ENCODE data around the gene RAP2B.
"Not testable (repeated sequence)": the region's sequence is repeated elsewhere in the genome, so short reads cannot be mapped to it uniquely, and the experiment has no call there.

RAP2B gene

DNA sequence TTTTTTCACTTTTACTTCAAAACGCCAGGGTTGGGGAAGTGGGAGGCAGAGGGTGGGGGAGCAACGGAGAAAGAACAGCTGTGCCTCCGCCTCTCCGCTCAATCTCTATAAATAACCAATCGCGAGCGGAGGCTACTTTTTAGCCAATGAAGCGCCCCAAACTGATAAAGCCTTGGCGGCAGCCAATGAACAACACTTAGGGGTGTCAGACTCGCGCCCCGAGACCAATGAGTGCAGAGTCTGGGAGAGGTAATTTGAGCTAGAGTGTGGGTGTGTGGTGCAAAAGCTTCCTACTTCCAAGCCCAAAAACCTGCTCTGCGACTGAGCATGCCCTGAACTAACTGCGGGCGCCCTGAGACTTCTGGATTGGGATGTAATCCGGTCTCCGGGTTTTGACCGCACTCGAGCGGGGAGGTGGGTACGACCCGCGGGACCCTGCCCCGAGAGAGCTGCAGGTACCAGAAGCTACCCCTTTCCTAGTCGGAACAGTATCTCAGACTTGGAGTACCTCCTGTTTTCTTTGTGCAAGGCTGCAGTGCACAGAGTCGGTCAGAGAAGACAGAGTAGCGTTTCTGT is 800 bp upstream of the RAP2B start:
- DNase-seq: peak; percentile 13

DNA sequence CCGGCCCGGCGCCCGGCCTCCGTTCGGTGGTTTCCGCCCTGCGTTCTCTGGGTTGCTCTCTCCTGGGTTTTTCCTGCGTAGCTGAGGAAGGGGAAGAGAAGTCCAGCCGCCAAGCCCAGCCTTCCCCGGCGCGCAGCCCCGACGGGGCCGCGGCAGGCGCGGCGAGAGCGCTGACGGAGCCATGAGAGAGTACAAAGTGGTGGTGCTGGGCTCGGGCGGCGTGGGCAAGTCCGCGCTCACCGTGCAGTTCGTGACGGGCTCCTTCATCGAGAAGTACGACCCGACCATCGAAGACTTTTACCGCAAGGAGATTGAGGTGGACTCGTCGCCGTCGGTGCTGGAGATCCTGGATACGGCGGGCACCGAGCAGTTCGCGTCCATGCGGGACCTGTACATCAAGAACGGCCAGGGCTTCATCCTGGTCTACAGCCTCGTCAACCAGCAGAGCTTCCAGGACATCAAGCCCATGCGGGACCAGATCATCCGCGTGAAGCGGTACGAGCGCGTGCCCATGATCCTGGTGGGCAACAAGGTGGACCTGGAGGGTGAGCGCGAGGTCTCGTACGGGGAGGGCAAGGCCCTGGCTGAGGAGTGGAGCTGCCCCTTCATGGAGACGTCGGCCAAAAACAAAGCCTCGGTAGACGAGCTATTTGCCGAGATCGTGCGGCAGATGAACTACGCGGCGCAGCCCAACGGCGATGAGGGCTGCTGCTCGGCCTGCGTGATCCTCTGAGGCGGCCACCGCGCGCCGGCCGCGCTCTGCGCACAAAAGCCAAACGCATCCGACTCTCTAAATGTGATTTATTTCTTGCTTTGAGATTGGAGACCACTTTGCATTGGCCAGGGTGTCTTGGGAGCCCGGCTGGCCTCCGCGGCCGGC is 727 bp downstream of the RAP2B start:
- DNase-seq: no peak

DNA sequence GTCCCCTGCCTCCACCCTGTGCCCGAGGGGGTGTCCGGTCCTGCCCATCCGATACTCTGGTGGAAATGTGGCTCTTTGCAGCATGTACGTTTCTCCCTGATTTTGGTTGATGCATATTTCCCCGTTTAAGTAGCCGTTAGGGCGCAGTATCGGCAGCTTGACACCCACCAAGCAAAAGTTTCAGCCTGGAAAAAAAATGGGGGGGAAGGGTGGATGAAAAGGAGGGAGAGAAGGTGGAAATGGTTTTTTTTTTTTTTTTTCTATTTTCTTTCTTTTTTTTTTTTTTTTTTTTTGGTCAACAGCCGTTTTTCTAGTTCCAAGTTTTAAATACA is 1.3 kb downstream of the RAP2B start:
- DNase-seq: no peak

DNA sequence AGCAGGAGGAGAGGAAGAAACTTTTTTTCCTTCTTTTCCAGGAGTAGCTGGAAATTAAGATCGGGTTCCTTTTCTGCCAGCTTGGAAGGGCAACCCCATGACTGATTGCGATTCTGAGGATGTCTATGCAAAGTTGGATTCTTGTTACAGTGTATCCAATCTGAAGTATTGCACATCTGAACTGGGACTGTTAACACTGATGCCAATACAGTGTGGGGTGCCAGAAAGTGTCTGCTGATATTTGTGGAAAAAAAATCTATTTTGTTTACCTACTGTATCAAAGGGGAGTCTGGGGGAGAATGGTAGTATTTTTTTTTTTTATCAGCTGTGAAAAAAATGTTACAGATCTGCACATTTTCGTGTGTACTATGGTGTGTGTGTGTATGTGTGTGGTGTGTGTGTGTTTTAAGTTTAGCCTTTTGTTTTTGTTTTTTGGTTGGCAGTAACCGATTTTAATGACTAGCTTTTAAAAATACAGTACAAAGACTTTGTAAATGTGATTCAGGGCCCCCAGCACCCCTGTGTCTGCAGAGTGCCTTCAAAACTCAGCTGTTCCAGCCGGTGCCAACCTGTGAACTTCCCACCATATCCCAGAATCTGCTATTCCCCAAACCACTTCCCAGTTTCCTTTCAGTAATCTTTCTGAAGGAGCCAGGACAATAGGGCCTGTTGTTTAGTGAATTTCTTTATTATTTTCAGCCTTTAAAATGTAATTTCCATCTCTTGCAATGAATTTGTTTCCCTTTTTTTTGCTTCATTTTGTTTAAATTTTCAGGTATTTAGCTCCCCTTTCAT is 1.9 kb downstream of the RAP2B start:
- no peak for DNase-seq

DNA sequence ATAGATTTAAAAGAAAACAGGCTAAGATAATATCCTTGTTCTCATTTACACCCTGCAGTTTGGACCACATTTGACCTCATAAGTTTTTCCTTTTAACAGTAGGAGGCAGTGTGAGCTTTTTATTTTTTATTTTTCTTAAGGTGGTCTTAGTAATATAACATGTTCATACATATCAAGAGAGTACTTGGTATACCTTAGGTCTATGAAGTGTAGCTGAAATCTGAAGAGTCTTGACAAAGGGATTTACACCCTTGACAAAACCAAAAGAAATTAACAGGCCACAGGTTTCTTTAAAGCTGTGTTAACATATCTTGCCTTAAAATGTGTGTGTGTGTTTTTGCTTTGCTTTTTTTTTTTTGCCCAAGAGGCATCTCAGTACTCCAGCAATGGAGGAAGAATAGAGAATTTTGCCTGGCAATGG is 3.2 kb downstream of the RAP2B start:
- DNase-seq: no peak

DNA sequence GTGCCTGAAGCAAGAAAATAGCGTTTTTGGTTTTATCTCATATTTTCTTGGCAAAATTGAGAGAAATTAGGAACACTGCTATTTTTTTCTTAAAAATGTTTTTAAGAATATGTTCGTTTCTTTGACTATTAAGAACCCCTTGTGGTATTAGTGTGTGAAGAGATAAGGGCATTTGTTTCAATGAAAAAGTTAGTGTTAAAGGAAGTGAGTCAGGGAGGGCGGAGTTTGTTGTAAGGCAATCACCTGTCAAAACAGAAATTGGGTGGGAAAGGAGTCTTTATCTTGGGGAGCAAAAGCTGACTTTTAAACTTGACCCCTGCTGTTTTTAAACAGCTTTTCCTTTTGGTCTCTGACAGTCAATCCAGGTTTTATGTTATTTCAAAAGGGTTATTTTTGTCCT is 4.2 kb downstream of the RAP2B start:
- DNase-seq: no peak

DNA sequence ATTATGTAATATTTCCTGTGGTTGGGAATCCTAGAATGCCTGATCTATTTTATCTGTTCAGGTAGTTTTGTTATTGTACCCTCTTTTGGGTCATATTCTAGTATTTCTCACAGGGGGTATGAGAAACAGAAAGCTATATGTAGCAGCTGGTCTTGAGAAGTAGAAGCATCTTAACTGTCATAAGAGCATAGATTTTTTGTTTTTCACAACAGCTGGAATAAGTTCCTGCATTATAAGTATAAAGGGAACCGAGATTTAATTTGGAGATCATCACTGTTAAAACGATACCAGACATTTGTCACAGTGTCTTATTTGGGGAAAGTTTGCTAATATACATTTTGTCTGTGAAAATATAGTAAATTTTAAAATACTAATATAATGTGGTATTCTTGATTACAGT is 4.8 kb downstream of the RAP2B start:
- no peak for DNase-seq

DNA sequence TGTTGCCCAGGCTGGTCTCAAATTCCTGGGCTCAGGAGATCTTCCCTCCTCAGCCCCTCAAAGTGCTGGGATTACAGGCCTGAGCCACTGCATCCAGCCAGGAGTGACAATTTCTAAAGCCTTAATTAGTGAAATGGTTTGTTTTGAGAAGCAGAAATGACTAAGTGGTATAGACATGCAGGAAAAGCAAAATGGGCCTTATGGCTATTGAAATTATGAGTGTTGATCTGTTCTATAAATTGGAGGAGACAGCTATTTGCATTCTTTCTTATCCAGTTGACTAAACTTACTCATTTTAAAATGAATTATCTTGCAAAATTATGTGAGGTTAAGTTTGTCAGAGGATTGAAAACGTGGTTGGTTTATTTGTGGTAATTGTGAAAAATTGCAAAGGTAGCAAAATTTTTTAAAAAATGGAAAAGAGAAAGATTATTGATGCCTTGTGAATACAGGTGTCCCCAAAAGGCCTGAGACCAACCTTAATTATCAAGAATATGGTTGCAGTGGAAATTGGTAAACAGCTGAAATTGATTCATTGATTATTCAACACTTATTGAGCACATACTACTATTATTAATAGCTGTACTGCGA is 7.9 kb downstream of the RAP2B start:
- DNase-seq: no peak

DNA sequence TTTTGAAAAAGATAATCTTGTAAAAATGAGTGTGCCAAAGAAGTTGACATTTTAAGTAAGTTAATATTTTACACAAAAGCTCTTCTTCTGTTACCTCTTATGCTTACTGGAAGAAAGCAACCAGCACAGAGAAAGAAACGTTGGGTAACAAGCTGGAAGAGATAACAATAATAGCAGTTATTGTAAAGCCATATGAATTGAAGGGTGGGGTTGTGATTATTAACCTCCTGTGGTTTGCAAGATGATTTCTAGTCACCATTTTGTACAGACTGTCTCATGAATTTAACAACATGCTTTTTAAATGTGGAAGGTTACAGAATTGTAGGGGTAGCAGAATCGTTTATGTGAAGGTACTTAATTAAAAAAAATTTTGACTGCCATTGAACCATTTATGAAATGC is 9.2 kb downstream of the RAP2B start:
- no peak for DNase-seq

DNA sequence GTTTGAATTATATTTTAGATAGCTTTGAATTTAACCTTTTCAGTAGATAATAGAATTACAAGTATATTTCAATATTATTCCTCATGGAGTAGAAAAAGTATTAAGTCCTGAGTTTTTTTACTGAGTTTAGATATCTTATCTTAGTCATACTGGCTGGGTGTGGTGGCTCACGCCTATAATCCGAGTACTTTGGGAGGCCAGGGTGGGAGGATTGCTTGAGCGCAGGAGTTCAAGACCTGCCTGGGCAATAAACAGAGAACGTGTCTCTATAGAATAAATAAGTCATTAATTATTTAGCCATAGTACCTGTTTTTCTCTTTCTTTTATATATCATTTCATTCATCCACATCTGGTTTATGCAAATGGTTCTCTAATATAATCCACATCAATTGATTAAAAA is 9.9 kb downstream of the RAP2B start:
- no peak for DNase-seq

DNA sequence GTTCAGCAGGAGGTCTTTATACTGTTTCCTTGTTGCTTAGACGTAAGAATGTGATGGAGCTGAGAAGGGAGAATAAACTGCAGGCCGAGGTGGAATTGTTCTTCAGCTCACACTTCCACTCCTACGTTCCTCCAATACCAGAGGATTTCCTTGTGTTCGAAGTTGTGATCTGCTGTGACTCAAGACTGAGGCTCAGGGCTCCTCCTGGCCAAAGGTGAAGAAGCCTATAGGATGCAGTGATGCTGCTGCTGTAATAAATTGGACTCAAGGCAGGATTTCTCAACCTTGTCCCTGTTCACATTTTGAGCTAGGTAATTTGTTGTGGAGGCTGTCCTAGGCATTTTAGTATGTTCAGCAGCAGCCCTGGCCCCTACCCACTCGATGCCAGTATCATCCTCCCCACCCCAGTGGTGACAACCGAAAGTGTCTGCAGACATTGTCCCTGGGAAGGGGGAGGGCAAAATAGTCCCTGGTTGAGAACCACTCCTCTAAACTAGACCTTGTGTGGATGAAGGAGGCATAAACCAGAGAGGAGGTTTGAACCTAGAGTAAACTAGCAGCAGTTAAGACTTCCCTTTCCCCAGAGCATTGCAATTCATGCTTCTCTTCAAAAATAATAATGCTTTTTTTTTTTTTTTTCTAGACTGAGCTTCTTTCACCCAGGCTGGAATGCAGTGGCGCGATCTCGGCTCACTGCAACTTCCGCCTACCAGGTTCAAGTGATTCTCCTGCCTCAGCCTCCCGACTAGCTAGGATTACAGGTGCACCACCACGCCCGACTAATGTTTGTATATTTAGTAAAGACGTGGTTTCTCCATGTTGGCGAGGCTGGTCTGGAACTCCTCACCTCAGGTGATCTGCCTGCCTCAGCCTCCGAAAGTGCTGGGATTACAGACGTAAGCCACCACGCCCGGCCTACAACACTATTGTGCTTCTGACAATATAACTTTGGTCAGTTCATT is 11.1 kb downstream of the RAP2B start:
- DNase-seq: no peak

DNA sequence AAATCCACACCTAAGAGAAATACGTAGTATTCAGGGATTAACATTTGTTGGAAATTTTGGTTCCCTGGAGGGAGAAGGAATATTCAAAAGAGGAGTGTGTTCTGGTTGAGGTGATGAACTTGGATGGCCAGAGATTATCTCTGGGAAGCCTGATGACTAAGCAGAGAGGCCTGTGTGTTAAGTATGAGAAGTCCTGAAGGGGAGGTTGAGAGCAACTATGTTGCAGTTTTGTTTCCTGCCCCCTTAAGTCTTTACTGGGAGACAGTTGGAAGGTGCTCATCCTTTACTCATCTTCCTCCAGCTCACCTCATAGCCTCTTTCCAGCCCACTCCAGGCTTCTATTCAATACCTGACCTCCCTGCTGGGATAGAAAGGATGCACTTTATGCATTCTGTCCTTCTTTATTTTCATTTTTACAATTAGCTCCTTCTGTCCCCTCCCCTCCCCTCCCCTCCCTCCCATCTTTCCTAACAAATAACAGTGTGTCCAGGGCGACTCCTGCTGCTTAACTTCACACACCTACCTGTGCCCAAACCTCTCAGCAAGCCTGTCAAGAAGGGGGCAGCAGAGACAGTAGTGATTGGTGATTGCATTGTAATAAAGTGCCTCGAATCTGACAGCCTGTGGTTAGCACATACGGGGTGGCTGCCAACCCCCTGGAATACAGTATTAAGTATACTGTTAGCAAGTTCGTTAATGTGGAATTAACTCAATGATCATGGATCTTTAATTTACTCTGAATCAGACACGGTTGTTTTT is 11.9 kb downstream of the RAP2B start:
- DNase-seq: no peak

DNA sequence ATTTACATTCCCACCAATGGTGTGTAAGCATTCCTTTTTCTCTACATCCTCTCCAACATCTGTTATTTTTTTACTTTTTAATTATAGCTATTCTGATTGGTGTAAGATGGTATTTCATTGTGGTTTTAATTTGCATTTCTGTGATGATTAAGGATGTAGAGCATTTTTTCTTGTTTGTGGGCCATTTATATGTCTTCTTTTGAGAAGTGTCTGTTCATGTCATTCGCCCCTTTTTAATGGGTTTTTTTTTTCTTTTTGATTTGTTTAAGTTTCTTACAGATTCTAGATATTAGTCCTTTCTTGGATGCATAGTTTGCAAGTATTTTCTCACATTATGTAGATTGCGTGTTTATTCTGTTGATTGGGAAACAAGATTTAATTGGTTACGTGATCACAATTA is 14.2 kb downstream of the RAP2B start:
- DNase-seq: no peak

DNA sequence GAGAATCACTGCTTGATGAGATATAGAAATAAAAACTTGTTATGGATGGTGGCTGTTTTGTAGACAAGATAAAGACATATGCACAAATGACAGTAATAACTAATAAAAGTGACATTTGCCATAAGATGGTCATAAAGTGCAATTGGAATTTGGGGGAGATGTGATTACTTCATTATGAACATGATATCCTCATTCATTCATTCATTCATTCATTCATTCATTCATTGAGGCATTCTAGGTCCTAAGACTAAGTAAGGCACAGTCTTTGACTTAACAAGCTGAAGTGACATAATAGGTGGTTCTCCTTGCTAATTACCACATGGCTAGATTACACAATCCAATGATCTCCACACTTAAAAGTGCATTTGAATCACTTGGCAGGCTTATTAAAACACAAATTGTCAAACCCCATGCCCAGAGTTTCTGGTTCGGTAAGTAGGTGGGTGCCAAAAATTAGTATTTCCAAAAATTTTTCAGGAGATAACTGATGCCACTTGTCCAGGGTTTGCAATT is 18.9 kb downstream of the RAP2B start:
- DNase-seq: no peak

DNA sequence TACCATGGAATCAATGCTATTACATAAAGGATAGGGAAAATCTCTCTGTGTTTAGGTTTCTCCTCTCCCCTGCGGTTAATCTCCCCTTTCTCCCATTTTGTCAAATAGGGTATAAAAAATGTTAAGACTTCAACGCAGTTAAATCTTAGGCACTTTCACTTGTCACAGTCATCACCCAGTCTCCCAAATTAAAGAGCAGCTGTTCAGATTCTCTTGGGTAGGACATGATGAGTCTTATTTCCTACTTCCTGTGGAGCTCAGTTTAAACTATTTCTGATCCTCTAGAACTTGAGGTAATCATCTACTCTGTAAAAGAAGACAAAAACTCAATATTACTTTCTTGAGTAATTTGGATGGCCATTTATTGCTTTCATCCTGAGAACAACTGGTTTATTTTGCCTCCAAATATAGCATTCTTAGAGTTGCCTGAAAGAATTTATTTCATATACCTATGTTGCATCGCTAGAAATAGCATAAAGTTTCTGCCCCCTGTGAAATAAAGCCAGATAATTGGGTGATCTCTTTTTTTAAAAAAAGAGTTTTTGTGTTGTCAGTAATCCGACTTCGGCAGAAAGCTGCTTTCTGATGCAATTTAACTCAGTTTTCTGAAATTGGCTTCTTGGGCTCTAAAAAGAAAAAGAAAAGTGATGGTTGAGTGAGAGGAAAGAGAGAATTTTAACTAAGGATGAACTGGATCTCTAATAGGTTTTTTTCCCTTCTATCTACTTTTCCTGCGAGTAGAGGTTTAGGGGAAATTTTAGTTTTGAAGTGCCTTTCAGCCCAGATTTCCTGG is 20.7 kb downstream of the RAP2B start:
- no peak for DNase-seq

DNA sequence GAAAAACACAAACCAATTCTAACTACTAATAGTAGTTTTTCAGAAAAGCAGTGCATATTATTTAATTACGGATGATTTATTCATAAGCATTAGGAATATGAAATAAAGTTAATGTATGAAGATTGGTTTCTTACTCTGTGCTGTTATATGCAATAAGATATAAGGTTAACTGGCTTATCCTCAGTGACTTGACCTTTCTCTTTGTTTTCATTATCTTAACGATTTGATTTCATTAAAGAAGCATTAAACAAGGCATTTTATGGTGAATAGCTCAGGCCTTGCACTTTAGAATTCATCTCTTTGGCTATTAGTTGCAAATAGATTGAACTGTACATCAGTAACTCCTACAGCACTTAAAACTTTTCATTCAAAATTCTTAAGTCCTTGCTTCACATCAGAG is 28.9 kb downstream of the RAP2B start:
- no peak for DNase-seq

DNA sequence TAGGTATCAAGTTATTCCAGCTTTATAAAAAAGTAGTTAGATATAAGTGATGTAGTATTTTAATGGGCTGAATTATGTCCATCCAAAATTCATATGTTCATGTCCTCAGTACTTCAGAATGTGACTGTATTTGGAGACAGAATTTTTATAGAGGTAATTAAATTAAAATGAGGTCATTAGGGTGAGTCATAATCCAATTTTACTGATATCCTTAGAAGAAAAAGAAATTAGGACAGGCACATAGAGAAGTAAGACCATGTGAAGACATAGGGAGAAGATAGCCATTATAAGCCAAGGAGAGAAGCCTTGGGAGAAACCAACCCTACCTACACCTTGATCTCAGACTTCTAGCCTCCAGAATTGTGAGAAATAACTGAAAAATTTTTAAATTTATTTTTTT is 30.3 kb downstream of the RAP2B start:
- no peak for DNase-seq

DNA sequence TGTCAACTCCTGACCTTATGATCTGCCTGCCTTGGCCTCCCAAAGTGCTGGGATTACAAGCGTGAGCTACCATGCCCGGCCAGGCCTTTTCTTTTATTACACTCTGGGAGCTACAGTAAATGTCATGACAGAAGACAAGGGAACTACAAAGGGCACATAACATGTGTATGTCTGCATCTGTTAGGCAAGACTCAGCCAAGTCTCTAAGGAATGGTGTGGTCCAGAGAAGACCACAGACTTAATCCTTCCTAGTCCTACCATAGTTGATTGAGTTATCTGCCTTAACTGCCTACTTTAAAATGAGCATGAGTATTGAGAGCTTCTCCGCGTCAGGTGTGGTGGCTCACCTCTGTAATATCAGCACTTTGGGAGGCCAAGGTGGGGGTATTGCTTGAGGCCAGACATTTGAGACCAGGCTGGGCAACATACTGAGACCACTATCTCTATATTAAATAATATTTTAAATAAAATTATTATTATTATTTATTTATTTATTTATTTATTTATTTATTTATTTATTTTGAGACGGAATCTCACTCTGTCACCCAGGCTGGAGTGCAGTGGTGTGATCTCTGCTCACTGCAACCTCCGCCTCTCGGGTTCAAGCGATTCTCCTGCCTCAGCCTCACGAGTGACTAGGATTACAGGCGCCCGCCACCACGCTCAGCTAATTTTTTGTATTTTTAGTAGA is 31.9 kb downstream of the RAP2B start:
- not testable (repeated sequence) for DNase-seq

DNA sequence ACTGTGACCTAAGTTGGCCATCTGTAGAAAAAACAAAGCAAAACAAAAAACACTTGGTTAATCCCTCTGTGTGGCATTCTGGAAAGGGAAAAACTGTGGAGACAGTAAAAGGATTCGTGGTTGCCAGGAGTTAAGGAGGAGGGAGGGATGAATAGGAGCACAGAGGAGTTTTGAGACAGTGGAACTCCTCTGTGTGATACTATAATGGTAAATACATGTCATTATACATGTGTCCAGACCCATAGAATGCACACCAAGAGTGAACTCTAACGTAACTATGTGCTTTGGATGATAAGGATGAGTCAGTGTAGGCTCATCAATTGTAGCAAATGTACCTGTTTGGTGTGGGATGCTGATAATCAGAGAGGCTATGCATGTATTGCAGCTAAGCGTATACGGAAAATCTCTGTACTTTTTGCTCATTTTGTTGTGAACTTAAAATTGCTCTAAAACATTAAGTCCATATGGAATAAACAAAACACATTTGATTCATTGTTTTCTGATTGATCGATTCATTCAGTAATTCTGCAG is 33.4 kb downstream of the RAP2B start:
- DNase-seq: no peak

DNA sequence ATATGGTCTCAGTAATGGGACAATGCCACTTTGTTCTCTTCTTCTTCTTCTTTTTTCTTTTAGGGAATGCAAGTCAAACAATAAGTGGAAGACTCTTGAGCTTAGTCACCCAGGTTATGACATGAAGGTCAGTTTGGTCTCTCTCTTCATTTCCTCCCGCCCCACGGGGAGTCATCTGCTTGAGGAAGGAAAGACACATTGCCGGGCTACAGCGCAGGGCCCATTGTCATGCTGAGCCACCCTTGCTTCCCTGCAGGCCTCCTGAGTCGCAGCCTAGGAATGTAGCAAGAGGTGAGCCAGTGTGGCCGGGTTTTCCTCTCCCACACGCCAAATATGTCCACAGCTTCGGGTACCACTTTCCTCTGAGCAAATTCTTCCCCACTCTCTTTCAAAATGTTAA is 47.6 kb downstream of the RAP2B start:
- DNase-seq: no peak
